SJSA1 (cell line): ENCODE results near the gene RANBP17. TPM values are rescaled to one million over a fixed set of nuclear protein-coding genes. Genes with fewer than 3 reads are reported as not detected.

Source experiments
- DNase-seq, 2 experiments: peaks; one replicate each; pipeline ENCODE4 v3.0.0-alpha.2; 2015 to 2020; ENCODE audit warnings: low spot score in 2 of 2, low read depth in 1 of 2
- H3K27ac ChIP-seq: fragments of 250-450 bp; sonication (Bioruptor Pico); 2 replicates; pipeline ENCODE4 v1.5.1; 2020; ENCODE audit warnings: mild to moderate bottlenecking, moderate library complexity
- H3K27me3 ChIP-seq: fragments of 250-450 bp; sonication (Bioruptor Pico); replicated peaks from 2 replicates; pipeline ENCODE4 v1.5.1; 2020; ENCODE audit warnings: mild to moderate bottlenecking, moderate library complexity
- H3K36me3 ChIP-seq: fragments of 250-450 bp; sonication (Bioruptor Pico); 2 replicates; pipeline ENCODE4 v1.5.1; 2020; ENCODE audit warnings: mild to moderate bottlenecking
- H3K4me1 ChIP-seq: fragments of 250-450 bp; sonication (Bioruptor Pico); replicated peaks from 2 replicates; pipeline ENCODE4 v1.6.1; 2021; ENCODE audit warnings: mild to moderate bottlenecking
- H3K4me3 ChIP-seq: fragments of 250-450 bp; sonication (Bioruptor Pico); 2 replicates; pipeline ENCODE4 v1.5.1; 2020; ENCODE audit warnings: mild to moderate bottlenecking
- H3K9me3 ChIP-seq: fragments of 250-450 bp; sonication (Bioruptor Pico); replicated peaks from 2 replicates; pipeline ENCODE4 v1.5.1; 2020; ENCODE audit warnings: mild to moderate bottlenecking
- total RNA-seq: library from RNA; depleted of rRNA; stranded (reverse); fragments of >200 nt; shearing (Covaris generic); gene quantifications from 2 replicates; pipeline ENCODE4 v1.2.3, GENCODE V29; 2014; rRNA removed

The RANBP17 gene
- total RNA-seq, 1 experiment from 2014 or later, result 24.6 TPM

DNA sequence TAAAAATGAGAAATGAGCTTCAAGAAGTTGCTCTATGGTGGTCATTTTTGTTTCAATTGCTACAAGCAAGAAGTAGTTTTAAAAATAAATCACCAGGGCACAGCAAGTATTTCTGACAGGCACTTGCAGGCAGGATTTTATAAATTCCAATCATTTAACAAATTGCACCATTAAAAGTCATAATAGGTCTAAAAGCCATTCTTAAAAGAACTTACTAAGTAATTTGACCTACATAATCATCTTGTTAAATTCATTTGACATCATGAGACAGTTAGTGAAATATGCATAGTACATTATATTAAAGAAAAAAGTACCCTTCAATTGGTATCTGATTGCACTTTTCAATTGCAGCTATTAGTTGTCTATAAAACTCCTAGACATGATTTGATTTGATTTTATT lies 478.2 kb downstream of the RANBP17 start:
- no peak overlapping the region for H3K27ac ChIP-seq
- H3K36me3 ChIP-seq, result no peaks in the 10 kb centered on the region
- H3K4me3 ChIP-seq, result no peak overlapping the region
- 0 out of 2 replicates have a peak, but pooled peaks cover 3% of the 10 kb centered on the region for H3K27me3 ChIP-seq
- no peaks in the 10 kb centered on the region for H3K9me3 ChIP-seq
- no peaks in the 10 kb centered on the region for H3K4me1 ChIP-seq
- no peak for DNase-seq

- H3K9me3 ChIP-seq, result no peaks in the 10 kb centered on the region
- H3K27ac ChIP-seq, result no peak overlapping the region
- H3K4me3 ChIP-seq, result no peak overlapping the region
- no peaks in the 10 kb centered on the region for H3K36me3 ChIP-seq
- DNase-seq, result no peak
- H3K4me1 ChIP-seq, result no peaks in the 10 kb centered on the region
- no peaks in the 10 kb centered on the region for H3K27me3 ChIP-seq
Measured at GRCh38 chr5:171340491-171340890, 478.7 kb downstream of the RANBP17 start.

GRCh38 chr5:171342362-171343111 lies 480.7 kb downstream of the RANBP17 start:
- no peak overlapping the region for H3K4me3 ChIP-seq
- H3K36me3 ChIP-seq, result no peaks in the 10 kb centered on the region
- H3K4me1 ChIP-seq, result no peaks in the 10 kb centered on the region
- peak in 1 of 2 experiments; percentile 58 for DNase-seq
- no peaks in the 10 kb centered on the region for H3K27me3 ChIP-seq
- H3K9me3 ChIP-seq, result no peaks in the 10 kb centered on the region
- no peak overlapping the region for H3K27ac ChIP-seq

DNA sequence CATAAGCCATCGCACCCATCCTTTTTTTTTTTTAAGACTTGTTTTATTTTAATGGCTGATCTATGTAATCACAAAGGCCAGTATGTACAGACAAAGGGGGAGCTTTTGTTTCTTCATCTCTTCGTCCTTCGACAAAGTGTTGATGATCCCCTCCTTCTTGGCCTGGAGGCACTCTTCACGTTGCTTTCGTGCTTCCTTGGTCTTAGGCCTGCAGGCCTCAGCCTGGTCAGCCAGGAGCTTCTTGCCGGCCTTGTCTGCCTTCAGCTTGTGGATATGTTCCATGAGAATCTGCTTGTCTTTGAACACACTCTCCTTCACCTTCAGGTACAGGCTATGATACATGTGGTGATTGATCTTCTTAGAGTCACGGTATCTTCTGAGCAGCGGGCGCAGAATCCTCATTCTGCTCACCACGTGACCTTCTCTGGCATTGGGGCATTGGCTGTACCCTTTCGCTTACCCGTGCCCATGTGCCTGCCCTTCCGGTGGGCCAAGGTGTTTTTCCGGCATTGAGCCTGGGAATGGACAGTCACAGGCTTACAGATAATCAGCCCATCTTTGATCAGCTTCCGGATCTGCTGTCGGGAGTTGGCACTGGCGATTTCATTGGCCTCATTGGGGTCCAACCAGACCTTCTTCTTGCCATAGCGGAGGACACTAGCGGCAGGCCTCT lies 483.3 kb downstream of the RANBP17 start:
- Histone ChIP-seq H3K4me1 (no peaks in the 10 kb centered on the region), H3K27me3 (no peaks in the 10 kb centered on the region), H3K9me3 (no peaks in the 10 kb centered on the region), H3K36me3 (no peaks in the 10 kb centered on the region), H3K27ac (no peak overlapping the region), H3K4me3 (no peak overlapping the region)
- no peak for DNase-seq

Other genes with a start within 250 kb of the RANBP17 start
- not detected in 2 replicates for gene GABRP, start 78.3 kb upstream of the RANBP17 start, total RNA-seq